Naive thymus-derived CD4-positive, alpha-beta T cell (primary cell): ENCODE results near the gene CHCHD6. TPM values are rescaled to one million over a fixed set of nuclear protein-coding genes. Genes with fewer than 3 reads are reported as not detected.

ENCODE experiments used
- ATAC-seq: fragments of 150-1000 bp; cut with Tn5 transposase; 2 replicates; pipeline ENCODE4 v1.10.0; 2021; ENCODE audit warnings: mild to moderate bottlenecking, moderate library complexity
- CTCF ChIA-PET: fragments of 350-600 bp; sonication (Branson Sonifier 250); formaldehyde crosslinking; loops from one replicate; lab custom pipeline; 2021; ENCODE audit warnings: antibody characterized with exemption; lab: Charles Lee
- POLR2A ChIA-PET: fragments of 350-600 bp; sonication (Branson Sonifier 250); formaldehyde crosslinking; loops from one replicate; lab custom pipeline; 2021; ENCODE audit warnings: antibody characterized with exemption, inconsistent platforms; lab: Charles Lee
- DNase-seq, 9 donors: peaks; one replicate each; pipeline versions ENCODE4 v3.0.0 to v3.0.0-alpha.2; 2020 to 2022; ENCODE audit warnings: mixed read lengths in 1 of 9
- H3K27ac ChIP-seq: one replicate; pipeline ENCODE4 v1.7.0; 2013; ENCODE audit warnings: mild to moderate bottlenecking, low read depth, low read length, moderate library complexity
- H3K27me3 ChIP-seq, 2 donors: one replicate each; pipeline ENCODE4 v1.7.0; 2013; ENCODE audit warnings: low read length in 2 of 2, mild to moderate bottlenecking in 2 of 2, moderate library complexity in 2 of 2; ENCODE audit not compliant: control insufficient read depth in 2 of 2, insufficient read depth in 2 of 2
- H3K36me3 ChIP-seq, 3 experiments: 1 replicate in 2 of 3; 2 replicates in 1 of 3; pipeline ENCODE4 v1.7.0; 2013; ENCODE audit warnings: low read length in 3 of 3, mild to moderate bottlenecking in 3 of 3, moderate library complexity in 1 of 3; ENCODE audit not compliant: insufficient read depth in 3 of 3, control insufficient read depth in 2 of 3
- H3K4me1 ChIP-seq, 2 donors: one replicate each; pipeline ENCODE4 v1.7.0; 2013; ENCODE audit warnings: low read length in 2 of 2, mild to moderate bottlenecking in 2 of 2, moderate library complexity in 1 of 2; ENCODE audit not compliant: control insufficient read depth in 2 of 2, insufficient read depth in 2 of 2
- H3K4me3 ChIP-seq: 2 replicates; pipeline ENCODE4 v1.7.0; 2013; ENCODE audit warnings: mild to moderate bottlenecking, low read length
- H3K9me3 ChIP-seq, 3 experiments: 1 replicate in 2 of 3; 2 replicates in 1 of 3; pipeline ENCODE4 v1.7.0; 2013; ENCODE audit warnings: low read length in 3 of 3; ENCODE audit not compliant: control insufficient read depth in 2 of 3
- H3K27ac Mint-ChIP-seq, 9 donors: one replicate each; pipeline ENCODE4 v1.8.0; 2020 to 2022; ENCODE audit warnings: mixed read lengths in 9 of 9, mild to moderate bottlenecking in 8 of 9, moderate library complexity in 5 of 9, inconsistent platforms in 2 of 9
- H3K27me3 Mint-ChIP-seq, 5 donors: one replicate each; pipeline ENCODE4 v1.8.0; 2021 to 2022; ENCODE audit warnings: mixed read lengths in 5 of 5, mild to moderate bottlenecking in 1 of 5
- H3K36me3 Mint-ChIP-seq, 5 donors: one replicate each; pipeline ENCODE4 v1.8.0; 2020 to 2022; ENCODE audit warnings: mixed read lengths in 5 of 5, mild to moderate bottlenecking in 3 of 5, inconsistent platforms in 1 of 5
- H3K4me1 Mint-ChIP-seq, 7 donors: one replicate each; pipeline ENCODE4 v1.8.0; 2020 to 2022; ENCODE audit warnings: mixed read lengths in 7 of 7, mild to moderate bottlenecking in 3 of 7, inconsistent platforms in 1 of 7
- H3K4me3 Mint-ChIP-seq, 10 donors: one replicate each; pipeline ENCODE4 v1.8.0; 2020 to 2022; ENCODE audit warnings: mild to moderate bottlenecking in 10 of 10, mixed read lengths in 10 of 10, moderate library complexity in 6 of 10, inconsistent platforms in 2 of 10
- H3K9me3 Mint-ChIP-seq, 11 donors: one replicate each; pipeline ENCODE4 v1.8.0; 2020 to 2022; ENCODE audit warnings: mixed read lengths in 11 of 11, mild to moderate bottlenecking in 4 of 11, inconsistent platforms in 1 of 11, moderate library complexity in 1 of 11
- intact Hi-C, 2 donors: fragments of 100-400 bp; cut with micrococcal nuclease; formaldehyde crosslinking; loops; one replicate each; pipeline ENCODE4 v1.15.1; 2023
- polyA plus RNA-seq, 2 donors: library from polyadenylated mRNA; unstranded; fragments of 300-500 nt; fragmentation: Illumina TruSeq; gene quantifications; one replicate each; pipeline ENCODE4 v1.2.3, GENCODE V29; 2021
- total RNA-seq, 6 experiments: library from RNA in 5 of 6; stranded (reverse) in 5 of 6; gene quantifications; 1 replicate in 5 of 6; 2 replicates in 1 of 6; pipeline ENCODE4 v1.2.3 and lab custom pipeline; 2021 to 2026

The CHCHD6 gene
- total and polyA plus RNA-seq, 7 experiments from 2014 or later, result 5.4 to 15.1 (median 11.0) TPM

GRCh38 chr3:126679318-126679751, 24.7 kb upstream of the CHCHD6 start:
- Mint-ChIP-seq H3K4me3 (peak overlapping the region in 9 of 10 donors; percentile 43 to 80 (median 72)), H3K27me3 (peaks cover 4 to 12% (median 8%) of the 10 kb centered on the region in 5 donors), H3K36me3 (no peaks in the 10 kb centered on the region), H3K27ac (no peak overlapping the region), H3K4me1 (peaks cover 0 to 5% (median 4%) of the 10 kb centered on the region in 7 donors), H3K9me3 (peaks cover 0 to 8% (median 4%) of the 10 kb centered on the region in 11 donors)
- no peak overlapping the region for H3K27ac ChIP-seq
- POLR2A ChIA-PET, result no interaction called here
- H3K4me1 ChIP-seq, result no peaks in the 10 kb centered on the region
- CTCF ChIA-PET, result interaction anchor here (0.7 to 2.8 kb wide), 7 partner anchors 18 to 869 kb away, joined by 3 to 17 read pairs (median 4); no protein-coding TSS in a partner anchor
- ATAC-seq (peak; percentile 89), DNase-seq (peak; percentile 46 to 82 (median 66))
- no peaks in the 10 kb centered on the region for H3K9me3 ChIP-seq
- intact Hi-C loops, result loop anchor here (1.0 to 5.0 kb wide), 4 partner anchors 303 to 868 kb away; partner anchors contain the start of gene PLXNA1 (in 1 of the 2)
- no peaks in the 10 kb centered on the region for H3K36me3 ChIP-seq
- no peaks in the 10 kb centered on the region for H3K27me3 ChIP-seq
- no peak overlapping the region for H3K4me3 ChIP-seq

- no peaks in the 10 kb centered on the region for H3K4me1 ChIP-seq
- H3K4me3 ChIP-seq, result no peak overlapping the region
- H3K9me3 Mint-ChIP-seq, result peaks cover 0 to 2% (median 0%) of the 10 kb centered on the region in 11 donors
- intact Hi-C loops, result loop anchor here (1.0 to 5.0 kb wide), 4 partner anchors 302 to 867 kb away; partner anchors contain the start of gene PLXNA1 (in 1 of the 2)
- H3K27ac Mint-ChIP-seq, result no peak overlapping the region
- H3K36me3 ChIP-seq, result no peaks in the 10 kb centered on the region
- no peaks in the 10 kb centered on the region for H3K36me3 Mint-ChIP-seq
- no peak overlapping the region for H3K4me3 Mint-ChIP-seq
- ATAC-seq, result no peak
- no peaks in the 10 kb centered on the region for H3K27me3 ChIP-seq
- H3K27me3 Mint-ChIP-seq, result peaks cover 4 to 12% (median 9%) of the 10 kb centered on the region in 5 donors
- POLR2A ChIA-PET, result no interaction called here
- H3K4me1 Mint-ChIP-seq, result peaks cover 0 to 6% (median 4%) of the 10 kb centered on the region in 7 donors
- CTCF ChIA-PET, result interaction anchor here (0.8 to 2.8 kb wide), 4 partner anchors 17 to 868 kb away, joined by 4 to 17 read pairs (median 6); no protein-coding TSS in a partner anchor
- no peak overlapping the region for H3K27ac ChIP-seq
- H3K9me3 ChIP-seq, result no peaks in the 10 kb centered on the region
- no peak for DNase-seq
Measured at GRCh38 chr3:126679831-126680666, 24.0 kb upstream of the CHCHD6 start.

GRCh38 chr3:126680667-126681055, 23.4 kb upstream of the CHCHD6 start:
- POLR2A ChIA-PET, result no interaction called here
- peaks cover 4 to 12% (median 9%) of the 10 kb centered on the region in 5 donors for H3K27me3 Mint-ChIP-seq

GRCh38 chr3:126682009-126682408, 22.0 kb upstream of the CHCHD6 start:
- no peak overlapping the region for H3K27ac Mint-ChIP-seq
- intact Hi-C loops, result no loop called here
- peaks cover 4 to 12% (median 9%) of the 10 kb centered on the region in 5 donors for H3K27me3 Mint-ChIP-seq
- ATAC-seq (no peak), DNase-seq (no peak)
- Histone ChIP-seq H3K27me3 (no peaks in the 10 kb centered on the region), H3K4me3 (no peak overlapping the region), H3K4me1 (no peaks in the 10 kb centered on the region), H3K9me3 (no peaks in the 10 kb centered on the region), H3K27ac (no peak overlapping the region), H3K36me3 (no peaks in the 10 kb centered on the region)
- ChIA-PET CTCF (interaction anchor here (1.0 to 1.4 kb wide), 3 partner anchors 21 to 867 kb away, joined by 3 to 6 read pairs (median 5); no protein-coding TSS in a partner anchor), POLR2A (no interaction called here)
- H3K4me1 Mint-ChIP-seq, result peaks cover 0 to 6% (median 4%) of the 10 kb centered on the region in 7 donors
- no peak overlapping the region for H3K4me3 Mint-ChIP-seq
- no peaks in the 10 kb centered on the region for H3K36me3 Mint-ChIP-seq
- H3K9me3 Mint-ChIP-seq, result no peaks in the 10 kb centered on the region

More at GRCh38 chr3:126680667-126681055, 23.4 kb upstream of the CHCHD6 start:
- Histone ChIP-seq H3K4me1 (no peaks in the 10 kb centered on the region), H3K27me3 (no peaks in the 10 kb centered on the region), H3K36me3 (no peaks in the 10 kb centered on the region), H3K4me3 (no peak overlapping the region), H3K27ac (no peak overlapping the region), H3K9me3 (no peaks in the 10 kb centered on the region)
- CTCF ChIA-PET, result interaction anchor here (1.3 to 2.8 kb wide), 2 partner anchors 312 to 867 kb away, joined by 4 to 17 read pairs; no protein-coding TSS in a partner anchor
- H3K9me3 Mint-ChIP-seq, result no peaks in the 10 kb centered on the region
- H3K27ac Mint-ChIP-seq, result no peak overlapping the region
- intact Hi-C loops, result no loop called here
- DNase-seq (no peak), ATAC-seq (no peak)
- peaks cover 0 to 6% (median 4%) of the 10 kb centered on the region in 7 donors for H3K4me1 Mint-ChIP-seq
- no peak overlapping the region for H3K4me3 Mint-ChIP-seq
- no peaks in the 10 kb centered on the region for H3K36me3 Mint-ChIP-seq

GRCh38 chr3:126683069-126683468, 21.0 kb upstream of the CHCHD6 start:
- intact Hi-C loops, result no loop called here
- H3K27me3 Mint-ChIP-seq, result peaks cover under 1 to 9% (median 5%) of the 10 kb centered on the region in 5 donors
- DNase-seq (no peak), ATAC-seq (no peak)
- H3K36me3 Mint-ChIP-seq, result no peaks in the 10 kb centered on the region
- H3K36me3 ChIP-seq, result no peaks in the 10 kb centered on the region
- no peak overlapping the region for H3K27ac ChIP-seq
- no peaks in the 10 kb centered on the region for H3K4me1 ChIP-seq
- H3K9me3 ChIP-seq, result no peaks in the 10 kb centered on the region
- H3K4me3 Mint-ChIP-seq, result no peak overlapping the region
- H3K27me3 ChIP-seq, result no peaks in the 10 kb centered on the region
- no peaks in the 10 kb centered on the region for H3K9me3 Mint-ChIP-seq
- H3K27ac Mint-ChIP-seq, result no peak overlapping the region
- ChIA-PET POLR2A (no interaction called here), CTCF (interaction anchor here (0.6 to 1.2 kb wide), 2 partner anchors 321 to 864 kb away, joined by 4 read pairs; no protein-coding TSS in a partner anchor)
- H3K4me1 Mint-ChIP-seq, result peaks cover 0 to 6% (median 4%) of the 10 kb centered on the region in 7 donors
- H3K4me3 ChIP-seq, result no peak overlapping the region

- Histone ChIP-seq H3K9me3 (no peaks in the 10 kb centered on the region), H3K36me3 (no peaks in the 10 kb centered on the region), H3K27ac (no peak overlapping the region), H3K4me1 (no peaks in the 10 kb centered on the region), H3K4me3 (no peak overlapping the region), H3K27me3 (no peaks in the 10 kb centered on the region)
- DNase-seq (no peak), ATAC-seq (no peak)
- Mint-ChIP-seq H3K27ac (peak overlapping the region in 1 of 9 donors; percentile 15), H3K4me1 (peaks cover 0 to 2% (median 0%) of the 10 kb centered on the region in 7 donors), H3K36me3 (no peaks in the 10 kb centered on the region), H3K27me3 (peaks cover 0 to 6% (median 0%) of the 10 kb centered on the region in 5 donors), H3K4me3 (no peak overlapping the region), H3K9me3 (no peaks in the 10 kb centered on the region)
- ChIA-PET POLR2A (no interaction called here), CTCF (interaction anchor here (0.6 to 1.2 kb wide), 2 partner anchors 53 to 862 kb away, joined by 4 read pairs; no protein-coding TSS in a partner anchor)
- intact Hi-C loops, result no loop called here
Measured at GRCh38 chr3:126684218-126684751, 19.8 kb upstream of the CHCHD6 start.
